Activated B cell treated with CpG ODN at 0.5 μM for 24 hours (primary cell): ENCODE data around the gene RGCC. TPM values are rescaled to one million over a fixed set of nuclear protein-coding genes. Genes with fewer than 3 reads are reported as not detected.
"Not testable (repeated sequence)": the region's sequence is repeated elsewhere in the genome, so short reads cannot be mapped to it uniquely, and the experiment has no call there.

ENCODE experiments used
- ATAC-seq: fragments of 200-7000 bp; cut with Tn5 transposase; one replicate; pipeline ENCODE4 v1.10.0; 2021; ENCODE audit warnings: low read depth, mild to moderate bottlenecking, moderate library complexity
- CTCF ChIA-PET: fragments of 350-600 bp; sonication (Branson Sonifier 250); formaldehyde crosslinking; loops from one replicate; lab custom pipeline; 2021; ENCODE audit warnings: antibody characterized with exemption; lab: Charles Lee
- POLR2A ChIA-PET: fragments of 350-600 bp; sonication (Branson Sonifier 250); formaldehyde crosslinking; loops from one replicate; lab custom pipeline; 2021; ENCODE audit warnings: antibody characterized with exemption; lab: Charles Lee
- DNase-seq: peaks from one replicate; pipeline ENCODE4 v3.0.0; 2022
- H3K27ac Mint-ChIP-seq: one replicate; pipeline ENCODE4 v1.8.0; 2020; ENCODE audit warnings: mixed read lengths
- H3K27me3 Mint-ChIP-seq: one replicate; pipeline ENCODE4 v1.8.0; 2021; ENCODE audit warnings: mixed read lengths
- H3K36me3 Mint-ChIP-seq: one replicate; pipeline ENCODE4 v1.8.0; 2021; ENCODE audit warnings: low read depth, mixed read lengths
- H3K4me1 Mint-ChIP-seq: one replicate; pipeline ENCODE4 v1.8.0; 2021; ENCODE audit warnings: mixed read lengths
- H3K4me3 Mint-ChIP-seq: one replicate; pipeline ENCODE4 v1.8.0; 2020; ENCODE audit warnings: mild to moderate bottlenecking, mixed read lengths
- H3K9me3 Mint-ChIP-seq: one replicate; pipeline ENCODE4 v1.8.0; 2020; ENCODE audit warnings: mixed read lengths
- intact Hi-C: fragments of 100-400 bp; cut with micrococcal nuclease; formaldehyde crosslinking; loops from one replicate; pipeline ENCODE4 v1.15.1; 2024
- total RNA-seq: library from RNA; stranded (reverse); gene quantifications from 2 replicates; pipeline ENCODE4 v1.2.3, GENCODE V29; 2022
- TF ChIP-seq, protein P1 (sequence below): fragments of 200-600 bp; IDR thresholded peaks from one replicate; pipeline ENCODE4 v1.8.0; 2022; ENCODE audit warnings: antibody characterized with exemption, mild to moderate bottlenecking

RGCC gene
- total RNA-seq, 1 donor from 2014 or later = 2.4 TPM

DNA sequence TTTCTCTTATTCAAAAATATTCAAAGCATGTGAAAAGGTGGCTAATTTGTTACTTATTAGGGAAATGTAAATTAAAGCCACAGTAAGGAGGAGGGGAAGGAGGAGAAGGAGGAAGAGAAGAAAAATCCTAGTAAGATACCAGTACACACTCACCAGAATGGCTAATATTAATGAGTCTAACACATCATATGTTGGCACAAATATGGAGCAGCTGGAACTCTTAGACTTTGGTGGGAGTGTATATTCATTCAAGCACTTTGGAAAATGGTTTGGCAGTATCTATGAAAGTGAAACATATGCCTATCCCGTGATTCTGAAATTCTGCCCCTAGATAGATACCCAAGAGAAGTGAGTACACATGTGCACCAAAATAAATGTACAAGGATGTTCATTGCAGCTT, 38.1 kb upstream of the RGCC start:
- DNase-seq = no peak
- TF ChIP-seq, protein P1, sequence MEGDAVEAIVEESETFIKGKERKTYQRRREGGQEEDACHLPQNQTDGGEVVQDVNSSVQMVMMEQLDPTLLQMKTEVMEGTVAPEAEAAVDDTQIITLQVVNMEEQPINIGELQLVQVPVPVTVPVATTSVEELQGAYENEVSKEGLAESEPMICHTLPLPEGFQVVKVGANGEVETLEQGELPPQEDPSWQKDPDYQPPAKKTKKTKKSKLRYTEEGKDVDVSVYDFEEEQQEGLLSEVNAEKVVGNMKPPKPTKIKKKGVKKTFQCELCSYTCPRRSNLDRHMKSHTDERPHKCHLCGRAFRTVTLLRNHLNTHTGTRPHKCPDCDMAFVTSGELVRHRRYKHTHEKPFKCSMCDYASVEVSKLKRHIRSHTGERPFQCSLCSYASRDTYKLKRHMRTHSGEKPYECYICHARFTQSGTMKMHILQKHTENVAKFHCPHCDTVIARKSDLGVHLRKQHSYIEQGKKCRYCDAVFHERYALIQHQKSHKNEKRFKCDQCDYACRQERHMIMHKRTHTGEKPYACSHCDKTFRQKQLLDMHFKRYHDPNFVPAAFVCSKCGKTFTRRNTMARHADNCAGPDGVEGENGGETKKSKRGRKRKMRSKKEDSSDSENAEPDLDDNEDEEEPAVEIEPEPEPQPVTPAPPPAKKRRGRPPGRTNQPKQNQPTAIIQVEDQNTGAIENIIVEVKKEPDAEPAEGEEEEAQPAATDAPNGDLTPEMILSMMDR = no peak
- no peaks in the 10 kb centered on the region for H3K4me1 Mint-ChIP-seq
- no peaks in the 10 kb centered on the region for H3K36me3 Mint-ChIP-seq
- no peak overlapping the region for H3K4me3 Mint-ChIP-seq
- CTCF ChIA-PET = no interaction called here
- peaks cover 2% of the 10 kb centered on the region for H3K9me3 Mint-ChIP-seq
- H3K27ac Mint-ChIP-seq = no peak overlapping the region
- intact Hi-C loops = no loop called here
- POLR2A ChIA-PET = no interaction called here
- peaks cover 4% of the 10 kb centered on the region for H3K27me3 Mint-ChIP-seq
- ATAC-seq = no peak

DNA sequence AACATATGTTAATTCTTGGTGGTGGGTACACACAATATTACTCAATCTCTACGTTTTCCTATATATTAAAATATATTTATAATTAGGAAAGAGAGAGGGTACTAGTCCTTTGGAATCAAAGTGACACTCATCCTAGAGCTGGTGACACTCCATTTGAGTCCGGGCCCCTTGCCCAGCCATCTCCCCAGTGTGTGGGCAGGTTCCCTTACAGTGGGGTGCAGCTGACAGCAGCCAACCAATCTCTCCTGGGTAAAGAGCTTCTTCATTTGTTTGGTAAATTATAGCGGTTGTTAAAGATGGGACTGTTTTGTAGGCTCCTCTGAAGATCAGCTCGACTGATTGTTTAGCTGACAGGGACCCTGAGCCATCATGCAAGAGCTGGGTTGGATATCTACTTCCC, 37.2 kb upstream of the RGCC start:
- POLR2A ChIA-PET = no interaction called here
- peaks cover 2% of the 10 kb centered on the region for H3K9me3 Mint-ChIP-seq
- H3K36me3 Mint-ChIP-seq = no peaks in the 10 kb centered on the region
- H3K27me3 Mint-ChIP-seq = peaks cover 4% of the 10 kb centered on the region
- TF ChIP-seq, protein P1 = no peak
- intact Hi-C loops = no loop called here
- H3K4me1 Mint-ChIP-seq = no peaks in the 10 kb centered on the region
- no peak overlapping the region for H3K4me3 Mint-ChIP-seq
- ATAC-seq = no peak
- CTCF ChIA-PET = no interaction called here
- H3K27ac Mint-ChIP-seq = no peak overlapping the region
- DNase-seq = no peak

DNA sequence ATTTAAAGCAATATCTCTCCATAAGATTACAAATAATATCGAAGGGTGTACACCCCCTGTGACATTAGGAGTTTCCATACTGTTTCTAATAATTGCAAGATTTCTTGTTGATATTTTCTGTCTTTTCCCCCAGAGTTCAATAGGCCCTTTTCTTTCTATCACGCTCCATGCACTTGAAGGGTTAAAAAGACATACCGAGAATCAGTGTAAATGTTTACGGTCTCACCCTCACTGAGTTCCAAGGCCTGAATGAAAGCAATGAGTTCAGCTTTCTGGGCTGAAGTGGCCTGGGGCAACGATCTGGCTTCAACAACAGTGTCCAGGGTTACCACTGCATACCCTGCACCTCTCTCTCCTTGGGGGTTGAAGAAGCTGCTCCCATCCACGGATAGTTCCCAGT, 36.0 kb upstream of the RGCC start:
- CTCF ChIA-PET, H3K9me3 Mint-ChIP-seq, H3K27ac Mint-ChIP-seq: not testable (repeated sequence)

DNA sequence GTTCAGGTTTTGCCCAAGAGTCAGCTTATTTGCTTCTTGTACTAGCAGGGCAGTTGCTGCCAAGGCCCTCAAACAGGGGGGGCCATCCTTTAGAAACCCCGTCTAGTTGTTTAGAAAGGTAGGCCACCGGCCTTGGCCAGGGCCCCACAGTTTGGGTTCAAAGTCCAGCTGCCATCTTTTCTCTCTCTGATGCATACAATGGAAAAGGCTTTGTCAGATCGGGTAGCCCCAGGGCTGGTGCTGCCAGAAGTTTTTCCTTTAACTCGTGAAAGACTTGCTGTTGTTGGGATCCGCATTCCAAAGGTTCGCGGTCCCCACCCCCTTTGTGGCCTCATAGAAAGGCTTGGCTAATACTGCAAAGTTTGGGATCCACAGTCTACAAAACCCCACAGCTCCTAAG, 35.4 kb upstream of the RGCC start:
- CTCF ChIA-PET, H3K9me3 Mint-ChIP-seq, ATAC-seq: not testable (repeated sequence)

More for the DNA sequence above, 36.0 kb upstream of the RGCC start:
- POLR2A ChIA-PET, H3K27me3 Mint-ChIP-seq, DNase-seq, H3K4me3 Mint-ChIP-seq, H3K4me1 Mint-ChIP-seq, ATAC-seq, H3K36me3 Mint-ChIP-seq, intact Hi-C loops: not testable (repeated sequence)

DNA sequence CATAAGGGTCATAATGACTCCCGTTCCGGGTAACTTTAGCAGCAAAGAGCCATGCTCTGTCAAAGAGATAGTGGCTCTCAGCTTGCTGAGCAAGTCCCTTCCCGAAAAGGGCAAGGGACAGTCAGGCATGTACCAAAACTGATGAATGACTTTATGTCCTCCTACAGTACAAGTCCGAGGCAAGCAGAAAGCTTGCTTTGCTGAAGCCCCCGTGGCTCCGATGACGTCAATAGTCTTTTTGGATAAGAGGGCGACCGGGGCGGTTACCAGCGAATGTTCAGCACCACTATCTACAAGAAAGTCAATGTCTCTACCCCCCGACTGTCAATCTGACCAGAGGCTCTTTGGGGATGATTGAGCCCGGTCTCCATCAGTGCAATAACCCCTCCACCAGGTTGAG, 34.1 kb upstream of the RGCC start:
- CTCF ChIA-PET, POLR2A ChIA-PET, H3K4me3 Mint-ChIP-seq, H3K36me3 Mint-ChIP-seq, H3K27ac Mint-ChIP-seq, DNase-seq, ATAC-seq, H3K4me1 Mint-ChIP-seq, H3K9me3 Mint-ChIP-seq, intact Hi-C loops: not testable (repeated sequence)
- peaks cover 16% of the 10 kb centered on the region for H3K27me3 Mint-ChIP-seq

More for the DNA sequence above, 35.4 kb upstream of the RGCC start:
- POLR2A ChIA-PET, H3K36me3 Mint-ChIP-seq, H3K27me3 Mint-ChIP-seq, intact Hi-C loops, DNase-seq, H3K4me3 Mint-ChIP-seq, H3K27ac Mint-ChIP-seq, H3K4me1 Mint-ChIP-seq: not testable (repeated sequence)

DNA sequence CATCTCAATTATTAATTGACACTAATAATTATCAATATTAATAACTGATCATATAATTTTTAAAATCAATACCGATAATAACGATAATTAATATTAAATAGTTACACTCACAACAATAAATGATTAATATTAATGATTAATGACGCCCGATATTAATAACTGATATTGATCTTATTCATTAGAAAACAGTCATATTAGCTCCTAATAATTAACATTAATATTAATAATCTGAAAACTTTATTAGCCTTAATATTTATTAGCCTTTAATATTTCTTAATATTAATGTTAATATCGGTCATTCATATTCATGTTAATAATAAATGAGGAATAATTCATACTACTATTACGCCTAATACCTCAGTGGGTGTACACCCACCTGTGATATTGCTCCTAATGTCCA, 32.7 kb upstream of the RGCC start:
- intact Hi-C loops = loop anchor here (5.0 kb wide), 1 partner anchor 228 kb away; no protein-coding TSS in a partner anchor
- CTCF ChIA-PET = not testable (repeated sequence)

DNA sequence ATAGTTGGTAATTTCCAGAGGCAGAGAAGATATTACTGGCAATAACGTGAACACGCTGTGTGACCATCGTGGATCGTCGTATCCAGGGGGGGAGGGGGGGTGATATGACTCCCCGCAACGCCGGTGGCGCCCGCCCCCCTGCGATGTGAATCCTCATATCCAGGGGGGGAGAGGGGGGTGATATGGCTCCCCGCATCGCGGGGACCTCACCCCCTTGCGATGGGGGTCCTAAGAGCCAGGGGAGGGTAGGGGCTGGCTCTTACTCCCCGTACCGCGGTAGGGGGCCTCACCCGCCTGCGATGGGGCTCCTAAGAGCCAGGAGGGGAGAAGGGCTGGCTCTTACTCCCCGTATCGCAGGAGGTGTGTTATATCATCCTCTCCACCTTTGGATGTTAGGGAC, 31.3 kb upstream of the RGCC start:
- POLR2A ChIA-PET = no interaction called here
- Mint-ChIP-seq H3K27me3 (peaks cover 17% of the 10 kb centered on the region), H3K4me1 (peaks cover 6% of the 10 kb centered on the region), H3K9me3 (no peaks in the 10 kb centered on the region), H3K27ac (no peak overlapping the region), H3K36me3 (no peaks in the 10 kb centered on the region), H3K4me3 (no peak overlapping the region)
- CTCF ChIA-PET = no interaction called here
- intact Hi-C loops = loop anchor here (5.0 kb wide), 1 partner anchor 226 kb away; no protein-coding TSS in a partner anchor
- no peak for DNase-seq
- ATAC-seq = no peak
- TF ChIP-seq, protein P1 = no peak

More for the DNA sequence above, 32.7 kb upstream of the RGCC start:
- H3K9me3 Mint-ChIP-seq, DNase-seq, ATAC-seq, H3K27ac Mint-ChIP-seq, H3K4me3 Mint-ChIP-seq, H3K4me1 Mint-ChIP-seq, H3K36me3 Mint-ChIP-seq, POLR2A ChIA-PET: not testable (repeated sequence)
- H3K27me3 Mint-ChIP-seq = peaks cover 21% of the 10 kb centered on the region
